CD14-positive monocyte (primary cell): ENCODE data around the gene BCKDHA. TPM values are rescaled to one million over a fixed set of nuclear protein-coding genes. Genes with fewer than 3 reads are reported as not detected.

Experiments
- DNase-seq, 3 donors: peaks; one replicate each; pipeline ENCODE4 v3.0.0-alpha.2; 2011 to 2022
- H2AFZ ChIP-seq: 2 replicates; pipeline ENCODE4 v1.6.0; 2012; ENCODE audit warnings: mild to moderate bottlenecking, low read depth, low read length, inconsistent platforms; ENCODE audit not compliant: insufficient read depth, poor library complexity, severe bottlenecking
- H3K27ac ChIP-seq, 2 donors: 1 replicate in 1 of 2; 2 replicates in 1 of 2; pipeline ENCODE4 v1.5.1; 2012 to 2013; ENCODE audit warnings: low read length in 2 of 2, control low read depth in 1 of 2, inconsistent platforms in 1 of 2, low read depth in 1 of 2, mild to moderate bottlenecking in 1 of 2
- H3K27me3 ChIP-seq, 2 donors: one replicate each; pipeline versions ENCODE4 v1.6.0 to v1.6.1; 2011 to 2013; ENCODE audit warnings: low read length in 2 of 2; ENCODE audit not compliant: control insufficient read depth in 2 of 2, insufficient read depth in 2 of 2
- H3K36me3 ChIP-seq, 2 donors: replicated peaks in 1 of 2; 1 replicate in 1 of 2; 2 replicates in 1 of 2; pipeline versions ENCODE4 v1.5.1 to v1.6.1; 2012 to 2013; ENCODE audit warnings: low read length in 2 of 2, control low read depth in 1 of 2, inconsistent platforms in 1 of 2, mild to moderate bottlenecking in 1 of 2; ENCODE audit not compliant: insufficient read depth in 2 of 2, control insufficient read depth in 1 of 2
- H3K4me1 ChIP-seq, 2 donors: 1 replicate in 1 of 2; 2 replicates in 1 of 2; pipeline versions ENCODE4 v1.5.1 to v1.6.1; 2012 to 2013; ENCODE audit warnings: low read length in 2 of 2, control low read depth in 1 of 2, inconsistent platforms in 1 of 2, mild to moderate bottlenecking in 1 of 2, moderate library complexity in 1 of 2; ENCODE audit not compliant: insufficient read depth in 2 of 2, control insufficient read depth in 1 of 2
- H3K4me2 ChIP-seq: replicated peaks from 2 replicates; pipeline ENCODE3; 2012; ENCODE audit warnings: low read length, moderate library complexity, mild to moderate bottlenecking; ENCODE audit not compliant: poor library complexity, severe bottlenecking; ENCODE audit errors: extremely low read depth
- H3K4me3 ChIP-seq, 3 experiments: fragments of 200-600 bp in 1 of 3; sonication (generic) in 1 of 3; replicated peaks in 1 of 3; 1 replicate in 2 of 3; 2 replicates in 1 of 3; pipeline ENCODE4 v1.5.1; 2011 to 2013; ENCODE audit warnings: low read length in 3 of 3, mild to moderate bottlenecking in 3 of 3, control low read depth in 2 of 3, low read depth in 2 of 3, inconsistent platforms in 1 of 3, moderate library complexity in 1 of 3
- H3K79me2 ChIP-seq: 2 replicates; pipeline ENCODE4 v1.6.0; 2012; ENCODE audit warnings: mild to moderate bottlenecking, control low read depth, inconsistent platforms, low read length, moderate library complexity; ENCODE audit not compliant: insufficient read depth
- H3K9ac ChIP-seq: 2 replicates; pipeline ENCODE4 v1.6.0; 2017; ENCODE audit warnings: low read length, mild to moderate bottlenecking; ENCODE audit not compliant: insufficient read depth, poor library complexity, severe bottlenecking
- H3K9me3 ChIP-seq, 2 donors: replicated peaks in 1 of 2; 1 replicate in 1 of 2; 2 replicates in 1 of 2; pipeline versions ENCODE4 v1.5.1 to v1.6.1; 2012 to 2013; ENCODE audit warnings: low read length in 2 of 2, control low read depth in 1 of 2; ENCODE audit not compliant: control insufficient read depth in 1 of 2, insufficient read depth in 1 of 2
- H4K20me1 ChIP-seq: 2 replicates; pipeline ENCODE4 v1.6.0; 2012; ENCODE audit warnings: mild to moderate bottlenecking, low read length, control low read depth, moderate library complexity; ENCODE audit not compliant: insufficient read depth
- H3K27ac Mint-ChIP-seq, 7 donors: one replicate each; pipeline ENCODE4 v1.8.0; 2020; ENCODE audit warnings: mild to moderate bottlenecking in 7 of 7, mixed read lengths in 7 of 7, moderate library complexity in 6 of 7, inconsistent platforms in 2 of 7
- H3K27me3 Mint-ChIP-seq, 3 donors: one replicate each; pipeline ENCODE4 v1.8.0; 2021 to 2022; ENCODE audit warnings: low read depth in 3 of 3, mild to moderate bottlenecking in 3 of 3, mixed read lengths in 3 of 3, moderate library complexity in 3 of 3, inconsistent platforms in 1 of 3
- H3K36me3 Mint-ChIP-seq, 2 donors: one replicate each; pipeline ENCODE4 v1.8.0; 2020; ENCODE audit warnings: mixed read lengths in 2 of 2, inconsistent platforms in 1 of 2, mild to moderate bottlenecking in 1 of 2
- H3K4me1 Mint-ChIP-seq: one replicate; pipeline ENCODE4 v1.8.0; 2020; ENCODE audit warnings: mild to moderate bottlenecking, mixed read lengths
- H3K4me3 Mint-ChIP-seq, 2 donors: one replicate each; pipeline ENCODE4 v1.8.0; 2020; ENCODE audit warnings: mild to moderate bottlenecking in 2 of 2, mixed read lengths in 2 of 2, moderate library complexity in 1 of 2
- H3K9me3 Mint-ChIP-seq, 7 donors: one replicate each; pipeline ENCODE4 v1.8.0; 2020 to 2022; ENCODE audit warnings: mixed read lengths in 7 of 7, mild to moderate bottlenecking in 6 of 7, moderate library complexity in 6 of 7, inconsistent platforms in 2 of 7
- WGBS: methylation state at CpG from one replicate; pipeline ENCODE4 v1.1.5; 2013; ENCODE audit warnings: missing lambda C conversion rate; ENCODE audit not compliant: insufficient coverage; 5-methylcytosine and 5-hydroxymethylcytosine counted together
- intact Hi-C, 2 donors: fragments of 100-400 bp; cut with micrococcal nuclease; formaldehyde crosslinking; loops; one replicate each; pipeline versions ENCODE4 v1.15.0 to v1.15.1; 2023
- polyA plus RNA-seq, 3 donors: library from polyadenylated mRNA; depleted of rRNA in 1 of 3; unstranded in 2 of 3; stranded (reverse) in 1 of 3; fragments of 300-500 nt in 2 of 3; fragments of >200 nt in 1 of 3; fragmentation: Illumina TruSeq in 2 of 3; gene quantifications; 1 replicate in 2 of 3; 2 replicates in 1 of 3; pipeline ENCODE4 v1.2.3, GENCODE V29; 2012 to 2021
- TF ChIP-seq, protein P1 (sequence below): fragments of 200-600 bp; IDR thresholded peaks from one replicate; pipeline ENCODE4 v1.8.0; 2022; ENCODE audit warnings: antibody characterized with exemption, mild to moderate bottlenecking

Gene BCKDHA
- polyA plus RNA-seq, 3 donors: 52.4 to 90.1 (median 87.6) TPM

DNA sequence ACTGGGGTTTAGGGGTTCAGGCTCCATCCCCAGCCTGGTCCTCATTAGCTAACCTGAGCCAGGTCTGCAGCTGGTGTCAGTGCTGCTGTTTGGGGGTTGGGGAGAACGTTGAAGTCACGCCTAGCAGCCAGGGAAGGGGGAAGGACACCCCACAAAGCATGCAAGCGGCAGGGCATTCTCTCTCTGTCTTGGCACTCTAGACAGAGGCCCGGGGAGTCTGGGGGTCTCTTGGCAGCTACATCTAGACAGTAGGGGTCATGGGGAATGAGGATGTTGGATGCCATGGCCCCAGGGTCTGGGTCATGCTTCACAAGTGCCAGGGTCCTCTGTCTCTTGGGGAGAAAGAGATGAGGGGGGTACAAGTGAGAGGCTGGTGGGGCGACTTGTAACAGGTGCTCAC lies 48.0 kb downstream of the BCKDHA start:
- Histone ChIP-seq H3K9me3 (no peaks in the 10 kb centered on the region), H3K36me3 (no peaks in the 10 kb centered on the region), H3K4me1 (peaks cover 21 to 25% of the 10 kb centered on the region in 2 donors), H3K27ac (no peak overlapping the region), H2AFZ (no peak overlapping the region), H3K27me3 (peaks cover 0 to 6% of the 10 kb centered on the region in 2 donors), H3K9ac (no peak overlapping the region), H4K20me1 (no peaks in the 10 kb centered on the region), H3K79me2 (no peaks in the 10 kb centered on the region), H3K4me2 (no peak overlapping the region), H3K4me3 (no peak overlapping the region)
- H3K36me3 Mint-ChIP-seq: no peaks in the 10 kb centered on the region
- intact Hi-C loops: loop anchor here in 1 of 2 donors (10.0 kb wide), 1 partner anchor 89 kb away; no protein-coding TSS in a partner anchor
- peaks cover 0 to 4% (median 0%) of the 10 kb centered on the region in 7 donors for H3K9me3 Mint-ChIP-seq
- DNase-seq: no peak
- H3K4me3 Mint-ChIP-seq: no peak overlapping the region
- WGBS: 70% methylated on average over 5 of the region's 5 CpGs
- peaks cover 15 to 28% (median 22%) of the 10 kb centered on the region in 3 donors for H3K27me3 Mint-ChIP-seq
- H3K27ac Mint-ChIP-seq: no peak overlapping the region
- H3K4me1 Mint-ChIP-seq: peaks cover 34% of the 10 kb centered on the region
- TF ChIP-seq, protein P1, sequence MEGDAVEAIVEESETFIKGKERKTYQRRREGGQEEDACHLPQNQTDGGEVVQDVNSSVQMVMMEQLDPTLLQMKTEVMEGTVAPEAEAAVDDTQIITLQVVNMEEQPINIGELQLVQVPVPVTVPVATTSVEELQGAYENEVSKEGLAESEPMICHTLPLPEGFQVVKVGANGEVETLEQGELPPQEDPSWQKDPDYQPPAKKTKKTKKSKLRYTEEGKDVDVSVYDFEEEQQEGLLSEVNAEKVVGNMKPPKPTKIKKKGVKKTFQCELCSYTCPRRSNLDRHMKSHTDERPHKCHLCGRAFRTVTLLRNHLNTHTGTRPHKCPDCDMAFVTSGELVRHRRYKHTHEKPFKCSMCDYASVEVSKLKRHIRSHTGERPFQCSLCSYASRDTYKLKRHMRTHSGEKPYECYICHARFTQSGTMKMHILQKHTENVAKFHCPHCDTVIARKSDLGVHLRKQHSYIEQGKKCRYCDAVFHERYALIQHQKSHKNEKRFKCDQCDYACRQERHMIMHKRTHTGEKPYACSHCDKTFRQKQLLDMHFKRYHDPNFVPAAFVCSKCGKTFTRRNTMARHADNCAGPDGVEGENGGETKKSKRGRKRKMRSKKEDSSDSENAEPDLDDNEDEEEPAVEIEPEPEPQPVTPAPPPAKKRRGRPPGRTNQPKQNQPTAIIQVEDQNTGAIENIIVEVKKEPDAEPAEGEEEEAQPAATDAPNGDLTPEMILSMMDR: no peak

DNA sequence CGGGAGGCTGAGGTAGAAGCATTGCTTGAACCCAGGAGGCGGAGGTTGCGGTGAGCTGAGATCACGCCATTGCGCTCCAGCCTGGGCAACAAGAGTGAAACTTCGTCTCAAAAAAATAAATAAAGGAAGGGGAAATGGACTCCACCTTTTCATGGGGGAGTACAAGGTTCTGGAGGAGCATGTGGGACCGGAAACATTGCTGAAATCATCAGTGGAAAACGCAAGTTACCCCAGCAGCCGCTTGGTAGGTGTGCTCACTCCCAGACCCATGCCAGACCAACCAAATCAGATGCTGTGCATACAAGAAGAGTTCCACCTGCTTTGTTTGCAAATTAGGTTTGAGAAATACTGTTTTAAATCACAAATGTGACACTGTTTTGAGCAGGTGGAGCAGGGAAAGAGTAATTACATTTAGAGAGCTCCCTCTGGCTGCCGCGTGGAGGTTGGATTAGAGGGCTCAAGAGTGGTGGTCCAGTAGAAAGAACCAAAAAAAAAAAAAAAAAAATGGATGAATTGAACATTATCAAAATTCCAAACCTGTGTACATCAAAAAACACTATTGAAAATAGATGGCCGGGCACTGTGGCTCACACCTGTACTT lies 50.2 kb downstream of the BCKDHA start:
- peaks cover 15 to 32% (median 22%) of the 10 kb centered on the region in 3 donors for H3K27me3 Mint-ChIP-seq

More for the DNA sequence above, 50.2 kb downstream of the BCKDHA start:
- Histone ChIP-seq H3K36me3 (no peaks in the 10 kb centered on the region), H2AFZ (no peak overlapping the region), H3K27ac (no peak overlapping the region), H3K4me3 (no peak overlapping the region), H3K27me3 (peaks cover 0 to 6% of the 10 kb centered on the region in 2 donors), H3K9me3 (no peaks in the 10 kb centered on the region), H3K4me1 (peaks cover 15 to 21% of the 10 kb centered on the region in 2 donors), H3K4me2 (no peak overlapping the region), H4K20me1 (no peaks in the 10 kb centered on the region), H3K79me2 (no peaks in the 10 kb centered on the region), H3K9ac (no peak overlapping the region)
- 61% methylated on average over 6 of the region's 12 CpGs for WGBS
- intact Hi-C loops: loop anchor here in 1 of 2 donors (2.0 to 10.0 kb wide), 2 partner anchors 87 to 123 kb away; no protein-coding TSS in a partner anchor
- H3K4me3 Mint-ChIP-seq: peak overlapping the region in 1 of 2 donors; percentile 62
- no peak overlapping the region for H3K27ac Mint-ChIP-seq
- peaks cover 25% of the 10 kb centered on the region for H3K4me1 Mint-ChIP-seq
- peaks cover 0 to 4% (median 0%) of the 10 kb centered on the region in 7 donors for H3K9me3 Mint-ChIP-seq
- H3K36me3 Mint-ChIP-seq: no peaks in the 10 kb centered on the region
- no peak for DNase-seq
- TF ChIP-seq, protein P1: no peak
